ENCODE measurements around the gene AHCTF1.
"Not testable (repeated sequence)": the region's sequence is repeated elsewhere in the genome, so short reads cannot be mapped to it uniquely, and the experiment has no call there.

Gene AHCTF1

DNA sequence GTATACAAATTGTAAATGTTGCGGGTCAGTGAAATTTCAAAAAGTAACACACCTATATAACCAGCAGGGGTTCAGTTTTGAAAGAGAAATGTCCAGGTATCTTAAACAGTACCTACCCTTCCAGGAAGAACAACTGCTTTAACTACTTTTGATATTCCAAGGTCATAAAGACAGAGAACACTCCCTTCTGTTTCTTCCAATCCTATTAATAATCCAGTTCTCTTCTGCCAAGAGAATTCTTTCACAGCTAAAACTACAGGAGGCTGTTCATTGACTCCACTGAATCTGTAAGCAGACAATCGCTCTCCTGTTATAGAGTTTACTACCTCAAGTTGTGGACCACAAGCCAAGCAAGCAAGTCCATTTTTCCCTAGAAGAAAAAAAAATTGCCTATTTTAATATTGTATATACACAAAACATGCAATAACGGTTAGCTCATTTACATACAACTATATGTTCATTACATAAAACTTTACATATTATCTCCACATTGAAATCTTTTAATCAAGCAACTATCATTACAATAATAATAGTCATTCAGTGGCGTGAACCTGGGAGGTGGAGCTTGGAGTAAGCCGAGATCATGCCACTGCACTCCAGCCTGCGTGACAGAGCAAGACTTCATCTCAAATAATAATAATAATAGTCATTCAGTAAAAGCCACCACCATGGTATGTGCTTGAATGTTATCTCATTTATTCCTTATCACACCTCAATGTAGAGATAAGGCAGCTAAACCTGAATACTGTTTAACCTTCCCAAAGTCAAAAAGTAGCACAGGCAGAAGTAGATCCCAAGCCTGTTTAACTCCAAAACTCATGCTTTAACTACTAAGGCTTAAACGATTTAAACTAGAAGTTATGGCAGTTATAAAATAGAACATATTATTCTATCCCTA is 15.5 kb downstream of the AHCTF1 start:
- not testable (repeated sequence) for DNase-seq

DNA sequence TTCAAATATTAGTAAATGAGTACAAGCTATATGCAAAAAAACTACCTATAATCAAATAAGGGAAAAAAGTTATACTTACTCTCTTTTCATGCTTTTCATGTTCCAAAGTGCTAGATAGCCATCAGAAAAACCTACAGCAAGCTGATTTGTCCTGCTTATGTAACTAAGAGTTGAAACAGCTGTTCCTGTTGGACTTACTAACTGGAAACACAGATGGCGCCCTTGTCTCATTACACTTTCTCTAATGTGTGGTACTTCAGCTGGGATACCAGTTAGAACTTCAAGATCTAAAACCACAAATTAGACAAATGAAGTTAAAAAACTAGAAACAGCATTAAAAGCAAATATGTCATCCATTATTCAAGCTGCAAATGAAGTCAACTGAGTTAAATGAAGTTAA is 24.3 kb downstream of the AHCTF1 start:
- DNase-seq: peak; percentile 69

- no peak for DNase-seq
Observed at GRCh38 chr1:246906833-246907232, 24.9 kb downstream of the AHCTF1 start.

DNA sequence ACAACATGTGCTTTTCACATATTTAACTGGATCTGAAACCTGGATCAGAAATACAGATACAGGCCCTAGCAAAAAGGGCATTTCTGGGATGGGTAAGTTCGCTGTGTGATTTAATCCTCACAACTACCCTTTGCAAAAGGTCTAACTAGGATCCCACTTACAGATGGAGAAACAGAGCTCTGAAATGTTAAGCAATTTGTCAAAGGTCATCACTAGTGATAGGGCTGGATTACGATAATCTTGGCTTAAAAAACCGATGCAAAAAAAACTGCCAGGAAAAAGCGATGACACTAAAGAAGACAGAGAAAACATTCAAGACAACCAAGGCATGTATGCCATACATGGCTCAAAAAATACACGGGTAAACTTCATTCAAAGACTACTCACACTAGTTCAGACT is 29.9 kb downstream of the AHCTF1 start:
- DNase-seq: no peak

DNA sequence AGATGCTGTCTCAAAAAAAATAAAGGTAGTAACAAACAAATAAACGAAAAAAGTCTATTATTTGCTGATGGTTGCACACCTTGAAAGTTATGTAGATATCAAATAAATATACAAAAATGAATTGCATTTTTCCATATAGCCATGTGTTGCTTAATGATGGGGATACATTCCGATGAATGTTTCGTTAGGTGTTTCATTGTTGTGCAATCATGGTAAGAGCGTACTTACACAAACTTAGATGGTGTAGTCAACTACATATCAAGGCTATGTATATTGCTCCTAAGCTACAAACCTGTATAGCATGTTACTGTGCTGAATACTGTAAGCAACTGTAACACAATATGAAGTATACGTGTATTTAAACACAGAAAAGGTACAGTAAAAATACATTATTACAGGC is 34.4 kb downstream of the AHCTF1 start:
- no peak for DNase-seq

GRCh38 chr1:246893191-246893939 is 38.4 kb downstream of the AHCTF1 start:
- DNase-seq: no peak

- DNase-seq: no peak
Observed at GRCh38 chr1:246891105-246891504, 40.6 kb downstream of the AHCTF1 start.

DNA sequence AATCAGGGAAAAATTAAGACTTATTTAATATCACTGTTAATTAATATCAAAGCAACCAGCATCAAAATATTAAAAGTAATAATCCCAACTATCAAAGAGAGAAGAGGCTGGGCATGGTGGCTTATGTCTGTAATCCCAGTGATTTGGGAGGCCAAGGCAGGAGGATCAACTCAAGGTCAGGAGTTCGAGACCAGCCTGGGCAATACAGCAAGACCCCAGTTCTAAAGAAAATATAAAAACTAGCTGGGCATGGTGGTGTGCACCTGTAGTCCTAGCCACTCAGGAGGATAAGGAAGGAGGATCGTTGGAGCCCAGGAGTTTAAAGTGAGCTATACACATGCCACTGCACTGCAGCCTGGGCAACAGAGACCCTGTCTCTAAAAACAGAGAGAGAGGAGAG is 43.2 kb downstream of the AHCTF1 start:
- DNase-seq: no peak

DNA sequence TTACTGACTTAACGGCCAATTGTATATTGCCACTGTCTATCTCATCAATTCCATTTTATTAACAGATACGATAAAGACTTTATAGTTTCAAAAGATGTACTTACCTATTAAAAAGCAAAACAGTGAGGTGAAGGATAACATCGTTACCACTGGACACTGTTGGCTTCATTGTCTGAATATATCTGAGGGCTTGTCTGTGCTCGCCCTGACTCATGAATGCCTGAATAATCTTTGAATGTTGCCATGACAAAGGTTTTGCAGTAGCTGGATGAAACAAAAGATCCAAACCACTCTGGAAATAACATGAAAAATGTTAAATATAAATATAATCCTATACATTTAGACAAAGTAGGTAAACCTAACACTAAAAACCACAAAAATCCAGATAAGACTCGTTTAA is 46.4 kb downstream of the AHCTF1 start:
- DNase-seq: not testable (repeated sequence)

DNA sequence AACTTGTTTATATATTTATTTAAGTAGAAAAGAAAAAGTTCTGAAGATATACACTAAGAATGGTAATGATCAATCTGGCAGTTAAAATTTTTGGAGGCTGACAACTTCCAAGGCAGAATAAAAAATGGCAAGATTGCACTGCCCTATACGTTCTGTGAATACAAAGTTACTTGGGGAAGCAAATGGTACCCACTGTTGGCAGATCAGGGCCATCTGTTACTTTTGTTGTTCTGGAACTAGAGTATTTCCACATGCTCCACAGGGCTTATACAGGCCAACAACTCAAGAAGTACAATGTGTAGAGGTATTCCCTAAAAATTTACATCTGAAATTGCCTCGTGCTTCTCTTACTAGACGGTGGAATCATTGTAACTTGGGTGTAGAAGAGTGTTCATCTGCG is 53.2 kb downstream of the AHCTF1 start:
- no peak for DNase-seq

DNA sequence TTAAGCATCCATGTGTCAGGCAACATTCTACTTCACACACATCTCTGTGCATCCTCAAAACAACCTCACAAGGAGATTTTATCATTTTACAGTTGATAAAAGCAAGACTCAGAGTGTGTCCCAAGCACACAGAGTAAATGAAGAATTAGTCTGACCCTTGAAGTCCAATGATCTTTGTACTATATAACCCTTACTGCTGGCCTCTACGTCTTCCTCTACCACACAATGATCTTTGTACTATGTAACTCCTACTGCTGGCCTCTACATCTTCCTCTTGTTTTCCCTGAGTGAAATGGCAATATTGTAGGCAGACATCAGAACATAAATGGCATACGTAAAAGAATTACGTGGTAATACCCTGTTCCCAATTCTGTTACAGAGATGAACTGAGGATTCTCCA is 55.3 kb downstream of the AHCTF1 start:
- DNase-seq: no peak

DNA sequence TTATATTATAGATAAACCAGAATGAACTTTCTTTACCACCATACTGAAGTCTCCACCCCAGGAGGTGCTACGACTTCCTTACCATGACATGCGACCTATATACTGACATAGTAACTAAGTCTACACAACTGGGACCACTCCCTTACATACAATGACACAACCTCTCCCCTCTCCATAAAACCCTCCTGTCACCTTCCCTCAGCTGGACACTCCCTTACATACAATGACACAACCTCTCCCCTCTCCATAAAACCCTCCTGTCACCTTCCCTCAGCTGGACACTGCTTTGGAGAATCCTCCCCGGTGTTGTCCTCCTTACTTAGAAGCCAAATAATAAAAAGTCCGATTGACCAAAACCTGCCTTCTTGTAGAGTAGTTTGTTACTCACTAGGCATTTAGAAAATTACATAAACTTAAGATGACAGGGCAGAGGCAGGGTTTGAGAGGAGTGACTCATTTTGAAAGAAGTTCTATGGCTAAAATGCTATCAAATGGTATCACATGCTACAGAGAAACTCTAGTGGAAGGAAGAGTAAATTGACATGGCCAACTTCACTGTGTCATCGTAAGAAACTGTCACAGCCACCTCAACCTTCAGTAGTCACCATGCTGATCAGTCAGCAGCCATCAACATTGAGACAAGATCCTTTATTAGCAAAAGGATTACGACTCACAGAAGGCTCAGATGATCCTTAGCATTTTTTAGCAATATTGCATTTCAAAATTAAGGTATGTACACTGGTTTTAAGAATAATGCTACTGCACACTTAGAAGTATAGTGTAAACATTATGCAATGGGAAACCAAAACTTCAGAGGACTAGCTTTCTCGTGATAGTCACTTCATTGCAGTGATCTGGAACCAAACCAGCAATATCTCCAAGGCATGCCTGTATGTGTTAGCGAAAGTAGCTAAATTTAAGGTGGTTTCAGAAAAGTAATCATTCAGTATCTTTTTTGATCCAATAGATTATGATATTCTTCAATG is 56.4 kb downstream of the AHCTF1 start:
- no peak for DNase-seq

GRCh38 chr1:246865921-246866320 is 65.8 kb downstream of the AHCTF1 start:
- DNase-seq: no peak

DNA sequence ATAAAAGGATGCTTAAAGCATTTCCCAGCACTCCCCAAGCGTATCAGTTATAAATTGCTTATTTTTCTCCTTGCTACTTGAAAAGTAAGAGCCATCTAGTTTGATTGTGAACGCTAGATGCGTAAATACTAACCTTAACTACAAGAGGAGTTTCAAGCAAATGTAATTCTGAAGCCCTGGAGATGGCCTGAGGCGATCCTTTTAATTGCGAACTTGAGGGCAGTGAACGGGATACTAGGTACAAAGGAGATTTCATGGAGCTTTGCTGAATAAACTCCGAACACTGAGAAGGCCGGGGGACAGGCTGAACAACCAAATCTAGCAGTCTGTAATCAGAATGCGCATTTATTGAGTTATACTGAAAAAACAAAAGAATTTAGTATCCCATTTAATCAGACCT is 68.0 kb downstream of the AHCTF1 start:
- DNase-seq: not testable (repeated sequence)

GRCh38 chr1:246860401-246860800 is 71.3 kb downstream of the AHCTF1 start:
- no peak for DNase-seq

DNA sequence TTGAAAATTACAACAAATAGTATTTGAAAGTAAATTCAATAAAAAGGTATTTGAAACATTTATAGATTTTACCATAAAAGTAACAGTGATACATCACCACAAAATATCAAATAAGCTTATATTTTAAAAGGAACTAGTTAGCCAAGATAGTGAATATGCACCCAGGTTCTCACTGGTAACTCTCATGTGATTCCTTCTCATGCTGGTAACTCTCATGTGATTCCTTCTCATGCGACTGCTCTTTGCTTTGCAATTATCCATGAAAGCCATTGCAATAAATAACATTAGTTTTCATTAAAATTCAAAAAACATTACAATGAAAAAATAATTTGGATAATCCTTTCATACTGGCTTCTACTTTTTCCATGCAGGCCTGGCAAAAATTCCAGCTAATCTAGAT is 75.4 kb downstream of the AHCTF1 start:
- DNase-seq: no peak

DNA sequence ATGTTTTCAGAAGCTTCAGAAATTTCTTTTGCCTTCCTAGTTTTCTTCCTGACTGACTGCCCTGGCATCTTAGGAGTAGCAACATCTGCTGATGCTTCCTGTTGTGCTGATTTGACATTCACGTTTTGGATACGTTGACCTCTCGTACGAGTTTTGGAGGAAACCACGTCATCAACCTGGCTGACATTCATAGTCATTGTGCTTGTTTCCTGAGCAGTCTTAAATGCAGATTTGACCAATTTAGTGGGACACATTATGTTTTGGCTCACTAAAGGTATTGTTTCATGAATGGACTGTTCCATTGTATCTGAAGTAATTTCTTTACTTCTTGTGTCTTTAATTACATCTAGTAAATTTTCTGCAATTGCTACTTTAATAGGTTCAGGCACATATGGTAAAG is 81.1 kb downstream of the AHCTF1 start:
- not testable (repeated sequence) for DNase-seq

- no peak for DNase-seq
Observed at GRCh38 chr1:246843876-246844275, 87.9 kb downstream of the AHCTF1 start.

GRCh38 chr1:246840761-246841160 is 91.0 kb downstream of the AHCTF1 start:
- not testable (repeated sequence) for DNase-seq

GRCh38 chr1:246838118-246838456 is 93.7 kb downstream of the AHCTF1 start:
- no peak for DNase-seq

- DNase-seq: no peak
Observed at GRCh38 chr1:246837418-246838117, 94.2 kb downstream of the AHCTF1 start.

DNA sequence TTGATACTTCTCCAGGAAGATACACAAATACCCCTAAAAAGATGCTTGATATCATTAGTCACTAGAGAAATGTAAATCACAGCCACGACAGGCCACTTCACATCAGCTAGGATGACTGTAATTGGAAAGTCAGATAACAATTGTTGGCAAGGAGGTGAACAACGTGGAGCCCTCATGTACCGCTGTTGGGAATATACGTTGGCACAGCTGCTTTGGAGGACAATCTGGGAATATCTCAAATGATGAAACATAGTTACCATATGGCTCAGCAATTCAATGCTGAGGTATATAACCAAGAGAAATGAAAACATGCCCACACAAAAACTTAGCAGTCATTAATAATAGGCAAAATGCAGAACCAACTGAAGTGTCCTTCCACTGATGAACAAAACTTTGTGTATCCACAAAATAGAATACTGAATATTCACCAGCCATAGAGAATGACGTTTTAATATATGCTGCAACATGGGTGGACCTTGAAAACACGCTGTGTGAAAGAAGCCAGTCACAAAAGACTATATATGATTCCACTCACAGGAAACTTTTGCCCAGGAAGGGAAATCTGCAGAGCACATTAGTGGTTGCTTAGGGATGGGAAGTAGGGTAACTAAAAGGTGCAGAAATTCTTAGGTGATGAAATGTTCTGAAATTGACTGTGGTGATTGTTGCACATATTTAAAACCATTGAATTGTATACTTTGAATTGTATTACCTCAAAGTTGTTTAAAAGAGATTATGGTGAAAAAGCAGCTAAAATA is 95.4 kb downstream of the AHCTF1 start:
- peak; percentile 34 for DNase-seq
